HG03108 (cell line): ENCODE measurements around the gene ATP2C1.
"Not testable (repeated sequence)": the region's sequence is repeated elsewhere in the genome, so short reads cannot be mapped to it uniquely, and the experiment has no call there.

Experiments used
- ATAC-seq: cut with Tn5 transposase; IDR thresholded peaks from one replicate; pipeline ENCODE4 v1.9.1; 2021; ENCODE audit warnings: moderate library complexity; ENCODE audit not compliant: unreplicated experiment

The ATP2C1 gene

DNA sequence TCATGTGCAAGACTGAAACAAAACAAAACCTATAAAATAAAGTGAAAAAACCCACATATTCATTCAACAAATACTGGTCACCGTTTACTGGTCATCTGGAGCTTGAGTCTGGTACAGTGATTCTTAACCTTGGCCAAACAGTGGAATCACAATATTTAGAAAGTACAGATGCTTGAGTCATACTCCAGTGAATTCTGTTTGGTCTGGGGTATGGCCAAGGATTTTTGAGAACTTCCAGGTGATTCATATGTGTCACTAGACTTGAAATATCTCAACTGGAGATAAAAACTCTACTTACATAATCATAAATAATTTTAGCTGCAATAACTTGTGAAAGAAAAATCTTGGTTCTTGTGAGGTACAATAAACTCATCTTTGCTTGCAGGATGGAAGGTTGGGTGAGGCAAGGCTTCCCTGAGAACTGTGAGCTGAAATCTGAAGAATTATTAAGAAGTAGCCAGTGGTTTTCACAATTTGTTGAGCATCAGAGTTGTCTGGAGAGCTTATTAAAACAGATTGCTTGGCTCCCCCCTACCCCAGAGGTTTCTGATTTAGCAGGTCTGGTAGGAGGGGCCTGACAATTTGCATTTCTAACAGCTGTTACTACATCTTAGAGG, 142.4 kb downstream of the ATP2C1 start:
- ATAC-seq = no peak

DNA sequence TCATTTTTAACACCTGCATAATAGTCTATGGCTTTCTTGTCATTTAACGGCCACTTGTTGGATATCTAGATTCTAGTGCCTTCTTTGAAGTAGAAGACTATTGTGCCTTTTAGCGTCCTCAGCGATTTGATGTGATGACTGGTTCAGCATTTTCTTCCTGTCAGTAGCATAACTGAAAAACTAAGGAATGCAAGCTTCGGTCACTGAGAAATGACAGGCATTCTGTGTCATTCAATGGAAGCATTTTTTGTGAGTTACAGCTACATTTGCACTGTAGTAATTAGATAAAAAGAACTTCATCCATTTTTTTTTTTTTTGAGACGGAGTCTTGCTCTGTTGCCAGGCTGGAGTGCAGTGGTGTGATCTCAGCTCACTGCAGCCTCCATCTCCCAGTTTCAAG, 143.1 kb downstream of the ATP2C1 start:
- no peak for ATAC-seq

DNA sequence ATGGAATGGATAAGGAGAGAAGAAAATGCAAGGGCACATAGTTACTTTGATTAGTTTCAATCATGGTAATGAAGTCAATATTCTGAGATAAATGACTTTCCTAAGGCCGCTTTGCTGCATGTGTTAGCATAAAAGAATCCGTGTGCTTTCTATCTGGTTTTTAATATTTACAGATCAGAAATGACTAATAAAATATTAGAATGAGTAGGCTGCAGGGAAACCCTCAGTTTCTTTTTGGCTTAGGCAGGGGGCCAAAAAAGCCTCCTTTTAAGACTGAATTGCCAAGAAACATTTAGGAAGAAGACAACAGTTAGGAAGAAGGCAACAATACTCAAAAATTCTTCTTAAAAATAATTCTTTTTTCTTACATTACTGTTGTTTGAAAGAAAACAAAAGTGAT, 144.4 kb downstream of the ATP2C1 start:
- no peak for ATAC-seq

DNA sequence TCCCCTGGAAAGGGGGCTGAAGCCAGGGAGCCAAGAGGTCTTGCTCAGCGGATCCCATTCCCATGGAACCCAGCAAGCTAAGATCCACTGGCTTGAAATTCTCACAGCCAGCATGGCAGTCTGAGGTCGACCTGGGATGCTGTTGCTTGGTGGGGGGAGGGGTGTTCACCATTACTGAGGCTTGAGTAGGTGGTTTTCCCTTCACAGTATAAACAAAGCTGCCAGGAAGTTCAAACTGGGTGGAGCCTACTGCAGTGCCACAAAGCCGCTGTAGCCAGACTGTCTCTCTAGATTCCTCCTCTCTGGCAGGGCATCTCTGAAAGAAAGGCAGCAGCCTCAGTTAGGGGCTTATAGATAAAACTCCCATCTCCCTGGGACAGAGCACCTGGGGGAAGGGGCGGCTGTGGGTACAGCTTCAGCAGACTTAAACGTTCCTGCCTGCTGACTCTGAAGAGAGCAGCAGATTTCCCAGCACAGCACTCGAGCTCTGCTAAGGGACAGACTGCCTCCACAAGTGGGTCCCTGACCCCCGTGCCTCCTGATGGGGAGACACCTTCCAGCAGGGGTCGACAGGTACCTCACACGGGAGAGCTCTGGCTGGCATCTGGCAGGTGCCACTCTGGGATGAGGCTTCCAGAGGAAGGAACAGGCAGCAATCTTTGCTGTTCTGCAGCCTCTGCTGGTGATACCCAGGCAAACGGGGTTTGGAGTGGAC, 148.5 kb downstream of the ATP2C1 start:
- ATAC-seq = not testable (repeated sequence)

DNA sequence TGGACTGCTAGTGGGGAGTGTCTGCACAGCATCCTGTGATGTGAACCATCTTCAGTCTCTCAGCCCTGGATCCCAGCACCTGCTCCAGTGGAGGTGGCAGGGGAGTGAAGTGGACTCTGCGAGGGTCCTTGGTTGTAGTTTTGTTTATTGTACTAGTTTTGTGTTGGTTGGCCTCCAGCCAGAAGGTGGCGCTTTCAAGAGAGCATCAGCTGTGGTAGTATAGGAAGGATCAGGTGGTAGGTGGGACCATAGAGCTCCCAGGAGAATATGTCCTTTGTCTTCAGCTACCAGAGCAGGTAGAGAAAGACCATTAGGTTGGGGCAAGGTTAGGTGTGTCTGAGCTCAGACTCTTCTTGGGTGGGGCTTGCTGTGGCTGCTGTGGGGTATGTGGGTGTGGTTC, 153.7 kb downstream of the ATP2C1 start:
- ATAC-seq = no peak

DNA sequence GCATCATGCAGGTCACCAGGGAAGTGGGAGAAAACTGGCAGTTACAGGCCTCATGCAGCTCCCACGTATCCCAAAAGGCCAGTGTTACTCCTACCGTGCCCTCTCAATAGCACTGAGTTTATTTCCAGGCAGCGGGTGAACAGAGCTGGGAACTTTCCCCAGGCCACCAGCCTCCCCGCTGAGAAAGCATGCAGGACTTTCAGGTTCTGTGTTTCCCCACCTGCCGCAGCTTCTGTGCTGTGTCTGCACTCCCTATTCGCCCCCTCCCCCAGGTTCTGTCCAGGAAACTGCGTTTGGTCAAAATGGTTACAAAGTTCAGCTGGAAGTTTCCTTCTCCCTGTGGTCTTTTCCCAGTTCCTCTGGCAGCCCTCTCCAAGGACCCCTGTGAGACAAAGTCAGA, 154.1 kb downstream of the ATP2C1 start:
- ATAC-seq = no peak

DNA sequence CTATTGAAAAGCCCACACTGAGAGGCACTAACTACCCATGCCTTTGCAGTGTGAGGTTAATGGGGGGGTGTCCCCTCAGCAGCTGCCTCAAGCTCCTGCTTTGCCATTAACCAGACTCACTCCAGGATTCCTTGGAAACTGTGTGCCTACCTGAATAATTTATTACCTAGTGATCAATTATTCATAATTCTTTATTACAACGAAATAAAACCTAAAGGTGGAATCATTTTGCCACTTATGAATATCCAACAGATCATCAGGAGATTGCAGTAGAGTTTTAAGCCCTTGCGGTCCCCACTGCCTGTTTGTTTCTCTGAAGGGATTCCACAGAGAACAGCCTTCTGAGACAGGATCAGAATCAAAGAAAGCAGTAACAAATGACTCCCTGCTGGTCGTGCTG, 156.1 kb downstream of the ATP2C1 start:
- ATAC-seq = no peak

DNA sequence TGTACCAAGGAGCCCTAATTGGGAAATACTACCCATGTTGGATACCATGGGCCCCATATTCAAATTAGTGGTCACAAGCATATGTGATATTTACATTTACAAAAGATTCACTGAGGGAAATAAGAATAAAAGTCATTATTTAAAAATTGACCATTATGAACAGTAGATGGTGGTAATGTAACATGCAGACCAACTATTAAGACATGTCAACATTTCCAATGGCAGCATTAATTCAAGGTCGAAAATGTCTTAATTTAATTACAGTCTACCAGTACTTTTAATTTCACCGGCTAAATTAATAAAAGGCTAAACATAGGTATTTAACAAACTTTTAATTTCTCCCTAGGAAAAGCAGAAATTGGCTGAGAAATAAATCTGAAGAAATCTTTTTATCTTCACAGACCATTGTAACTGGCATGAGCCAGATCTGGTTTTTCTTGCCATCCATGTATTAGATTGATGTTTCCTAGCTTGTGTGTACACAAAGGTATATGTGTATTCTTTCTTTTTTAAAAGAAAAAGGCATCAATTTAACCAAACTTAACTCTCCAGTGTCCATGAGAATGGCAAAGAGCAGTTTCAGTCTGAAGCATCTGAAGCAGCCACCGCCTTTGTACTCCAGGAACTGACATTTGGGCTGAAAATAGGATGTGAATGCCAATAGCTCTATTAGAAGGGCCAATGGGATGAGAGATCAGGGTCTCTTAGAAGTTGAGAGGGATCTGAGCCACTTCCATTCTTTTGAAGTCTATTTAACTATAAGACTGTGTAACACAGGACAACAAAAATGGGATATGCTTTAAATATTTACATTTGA, 159.4 kb downstream of the ATP2C1 start:
- ATAC-seq = no peak
